ENCODE measurements around the gene EP400. TPM values are rescaled to one million over a fixed set of nuclear protein-coding genes. Genes with fewer than 3 reads are reported as not detected.

Gene EP400
- total RNA-seq, 6 experiments from 2014 or later, result 10.9 to 16.3 (median 13.3) TPM

DNA sequence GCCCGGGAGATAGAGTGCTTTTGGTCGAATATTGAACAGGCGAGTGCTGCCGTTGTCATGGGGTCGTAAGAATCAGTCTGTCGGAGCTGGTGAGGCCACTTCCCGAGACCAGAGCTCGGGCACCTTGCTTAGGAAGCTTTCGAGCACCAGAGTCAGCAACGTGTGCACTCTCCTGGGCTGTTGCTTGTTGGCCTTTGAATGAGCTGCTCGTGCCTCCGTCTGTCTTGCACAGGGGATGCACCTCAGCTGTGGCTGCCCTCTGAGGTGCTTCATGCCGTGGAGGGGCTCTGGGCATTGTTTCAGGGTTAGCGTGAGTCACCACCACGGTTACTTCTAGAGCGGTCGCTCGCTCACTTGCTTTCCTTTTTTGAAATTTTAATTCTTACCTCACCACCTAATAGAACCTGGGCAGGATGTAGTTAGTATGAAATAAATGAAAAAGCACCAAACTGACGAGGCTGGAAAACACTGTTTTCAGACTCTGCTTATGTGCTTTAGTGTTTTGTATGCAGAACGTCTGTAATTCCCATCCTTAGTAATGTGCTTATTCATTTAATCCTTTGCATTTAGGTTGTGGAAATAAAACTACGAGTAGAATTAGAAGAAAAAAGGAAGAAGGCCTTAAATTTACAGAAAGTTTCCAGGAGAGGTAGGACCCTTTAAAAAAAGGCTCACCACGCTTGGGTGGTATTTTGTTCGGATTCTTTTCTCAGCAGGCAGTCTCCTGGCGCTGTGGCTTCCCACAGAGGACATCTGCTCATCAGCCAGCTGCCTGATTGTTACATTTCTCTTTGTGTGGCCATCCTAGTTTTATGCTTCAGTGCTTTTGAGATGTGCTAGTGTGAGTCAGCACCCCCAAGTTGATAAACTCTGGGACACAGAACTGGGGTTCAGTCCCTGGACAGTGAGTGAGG lies 40.6 kb downstream of the EP400 start:
- TF ChIP-seq POLR2A (IDR thresholded peaks at IDR 0.05), result no peak
- TF ChIP-seq, protein P1, sequence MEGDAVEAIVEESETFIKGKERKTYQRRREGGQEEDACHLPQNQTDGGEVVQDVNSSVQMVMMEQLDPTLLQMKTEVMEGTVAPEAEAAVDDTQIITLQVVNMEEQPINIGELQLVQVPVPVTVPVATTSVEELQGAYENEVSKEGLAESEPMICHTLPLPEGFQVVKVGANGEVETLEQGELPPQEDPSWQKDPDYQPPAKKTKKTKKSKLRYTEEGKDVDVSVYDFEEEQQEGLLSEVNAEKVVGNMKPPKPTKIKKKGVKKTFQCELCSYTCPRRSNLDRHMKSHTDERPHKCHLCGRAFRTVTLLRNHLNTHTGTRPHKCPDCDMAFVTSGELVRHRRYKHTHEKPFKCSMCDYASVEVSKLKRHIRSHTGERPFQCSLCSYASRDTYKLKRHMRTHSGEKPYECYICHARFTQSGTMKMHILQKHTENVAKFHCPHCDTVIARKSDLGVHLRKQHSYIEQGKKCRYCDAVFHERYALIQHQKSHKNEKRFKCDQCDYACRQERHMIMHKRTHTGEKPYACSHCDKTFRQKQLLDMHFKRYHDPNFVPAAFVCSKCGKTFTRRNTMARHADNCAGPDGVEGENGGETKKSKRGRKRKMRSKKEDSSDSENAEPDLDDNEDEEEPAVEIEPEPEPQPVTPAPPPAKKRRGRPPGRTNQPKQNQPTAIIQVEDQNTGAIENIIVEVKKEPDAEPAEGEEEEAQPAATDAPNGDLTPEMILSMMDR (IDR thresholded peaks at IDR 0.05), result no peak
- H3K27me3 ChIP-seq, result no peaks in the 10 kb centered on the region
- no peak overlapping the region for H3K27ac ChIP-seq
- peaks cover 0 to 81% (median 29%) of the 10 kb centered on the region in 4 donors for H3K36me3 ChIP-seq
- H3K9me3 ChIP-seq, result no peaks in the 10 kb centered on the region
- DNase-seq, result peak in 1 of 3 donors; percentile 25
- no peaks in the 10 kb centered on the region for H3K4me1 ChIP-seq
- ATAC-seq, result no peak
- 90% methylated on average over 15 of the region's 24 CpGs for WGBS (ENCODE audit: insufficient coverage, low coverage, low lambda C conversion rate, missing lambda C conversion rate)
- no peak overlapping the region for H3K4me3 ChIP-seq
- intact Hi-C loops (cut with DNase I), result no loop called here

DNA sequence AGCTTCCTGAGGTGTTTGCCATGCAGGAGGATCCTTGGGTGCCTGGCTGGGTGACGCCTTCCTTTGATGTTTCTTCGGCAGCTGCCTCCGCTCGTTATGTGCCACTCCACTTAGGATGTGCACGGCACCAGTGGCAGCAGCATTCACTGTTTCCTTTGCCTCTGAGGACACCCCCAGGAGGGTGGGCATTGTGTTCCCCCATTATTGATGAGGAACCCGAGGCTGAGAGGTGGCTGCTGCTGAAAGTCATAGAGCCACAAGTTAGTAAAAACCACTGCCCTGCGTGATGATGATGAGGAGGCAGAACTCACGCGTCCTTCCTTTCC lies 41.2 kb downstream of the EP400 start:
- TF ChIP-seq, protein P1 (IDR thresholded peaks at IDR 0.05), result no peak
- TF ChIP-seq POLR2A (IDR thresholded peaks at IDR 0.05), result no peak
- no peaks in the 10 kb centered on the region for H3K4me1 ChIP-seq
- intact Hi-C loops (cut with DNase I), result no loop called here
- no peak overlapping the region for H3K27ac ChIP-seq
- DNase-seq (peak in 1 of 3 donors; percentile 18), ATAC-seq (no peak)
- H3K27me3 ChIP-seq, result no peaks in the 10 kb centered on the region
- peaks cover 0 to 80% (median 29%) of the 10 kb centered on the region in 4 donors for H3K36me3 ChIP-seq
- no peaks in the 10 kb centered on the region for H3K9me3 ChIP-seq
- no peak overlapping the region for H3K4me3 ChIP-seq
- WGBS (ENCODE audit: insufficient coverage, low coverage, low lambda C conversion rate, missing lambda C conversion rate), result 43% methylated on average over 1 of the region's 9 CpGs

DNA sequence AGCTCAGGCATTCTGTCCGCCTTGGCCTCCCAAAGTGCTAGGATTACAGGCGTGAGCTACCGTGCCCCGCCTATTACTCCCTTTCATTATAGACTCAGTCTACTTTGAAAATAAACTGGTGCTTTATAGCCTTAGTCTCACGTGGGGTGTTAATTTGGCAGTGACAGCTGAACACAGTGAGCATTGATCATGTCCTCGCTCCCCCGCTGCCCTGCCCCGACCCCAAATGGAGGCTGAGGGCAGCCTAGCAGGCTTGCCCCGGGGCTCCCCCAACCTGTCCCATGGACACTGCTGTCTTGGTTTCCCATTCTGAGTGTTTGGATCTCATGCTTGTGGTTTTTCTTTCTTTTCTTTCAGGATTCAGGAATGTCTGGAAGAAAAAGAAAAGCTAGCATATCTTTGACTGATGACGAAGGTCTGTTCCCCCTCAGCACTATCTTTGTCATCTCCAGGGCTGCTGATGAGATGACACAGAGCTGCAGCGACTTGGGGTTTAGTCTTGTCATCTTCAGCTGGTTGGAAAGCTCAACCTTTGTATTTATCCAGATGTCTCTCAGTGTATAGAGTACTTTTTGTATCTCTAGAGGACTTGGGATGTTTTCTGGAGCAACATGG lies 42.2 kb downstream of the EP400 start:
- ATAC-seq, result no peak
- intact Hi-C loops (cut with DNase I), result no loop called here
- peak in 1 of 3 donors; percentile 26 for DNase-seq
- H3K9me3 ChIP-seq, result no peaks in the 10 kb centered on the region
- H3K27me3 ChIP-seq, result no peaks in the 10 kb centered on the region
- H3K4me1 ChIP-seq, result no peaks in the 10 kb centered on the region
- WGBS (ENCODE audit: insufficient coverage, low coverage, low lambda C conversion rate, missing lambda C conversion rate), result 87% methylated on average over 10 of the region's 11 CpGs
- no peak overlapping the region for H3K27ac ChIP-seq
- no peak overlapping the region for H3K4me3 ChIP-seq
- H3K36me3 ChIP-seq, result peaks cover 0 to 73% (median 26%) of the 10 kb centered on the region in 4 donors
- TF ChIP-seq, protein P1 (IDR thresholded peaks at IDR 0.05), result no peak
- TF ChIP-seq POLR2A (IDR thresholded peaks at IDR 0.05), result no peak

DNA sequence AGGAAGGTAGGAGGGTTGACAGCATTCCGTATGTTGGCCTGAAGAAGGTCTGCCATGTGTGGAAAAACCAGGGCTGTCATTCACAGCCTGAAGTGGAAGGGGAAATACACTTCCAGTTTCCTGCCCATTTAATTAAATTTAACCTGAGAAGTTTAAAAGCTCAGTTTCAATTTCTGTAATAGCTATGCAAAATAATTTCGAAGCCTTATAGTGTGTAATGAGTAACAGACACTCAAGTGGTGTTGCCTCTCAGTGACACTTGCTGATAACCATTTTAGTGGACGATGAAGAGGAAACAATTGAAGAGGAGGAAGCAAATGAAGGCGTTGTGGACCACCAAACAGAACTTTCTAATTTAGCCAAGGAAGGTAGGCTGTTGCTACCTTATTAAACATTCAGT lies 44.8 kb downstream of the EP400 start:
- no peak for TF ChIP-seq POLR2A (IDR thresholded peaks at IDR 0.05)
- TF ChIP-seq, protein P1 (IDR thresholded peaks at IDR 0.05), result no peak
- Histone ChIP-seq H3K9me3 (no peaks in the 10 kb centered on the region), H3K27ac (no peak overlapping the region), H3K27me3 (no peaks in the 10 kb centered on the region), H3K4me1 (no peaks in the 10 kb centered on the region), H3K4me3 (no peak overlapping the region), H3K36me3 (peaks cover 0 to 58% (median 19%) of the 10 kb centered on the region in 4 donors)
- ATAC-seq, result no peak
- WGBS (ENCODE audit: insufficient coverage, low coverage, low lambda C conversion rate, missing lambda C conversion rate), result 67% methylated on average over 3 of the region's 4 CpGs
- intact Hi-C loops (cut with DNase I), result no loop called here
- DNase-seq, result no peak
